A673 (cell line): ENCODE data around the gene CCDC85C. TPM values are rescaled to one million over a fixed set of nuclear protein-coding genes. Genes with fewer than 3 reads are reported as not detected.

Experiments
- BruUV-seq: library from RNA; stranded (reverse); fragments of 400-500 nt; replicated peaks from 2 replicates; lab custom pipeline; 2021; lab: Mats Ljungman, UMichigan
- CTCF ChIA-PET: fragments of 300-600 bp; sonication (Branson Sonifier 250); formaldehyde crosslinking; loops from one replicate; lab custom pipeline; 2022; ENCODE audit warnings: antibody characterized with exemption; lab: Charles Lee
- POLR2A ChIA-PET: fragments of 300-600 bp; sonication (Branson Sonifier 250); formaldehyde crosslinking; loops from one replicate; lab custom pipeline; 2022; ENCODE audit warnings: antibody characterized with exemption; ENCODE audit not compliant: low non-redundant PET; lab: Charles Lee
- DNase-seq: peaks from one replicate; pipeline ENCODE4 v3.0.0-alpha.2; 2015; ENCODE audit warnings: low spot score
- H3K27ac ChIP-seq: fragments of 200-600 bp; sonication (generic); 2 replicates; pipeline ENCODE4 v1.5.1; 2016; ENCODE audit warnings: mixed run types, low read depth, mild to moderate bottlenecking, mixed read lengths, antibody characterized with exemption, low read length; ENCODE audit not compliant: poor library complexity, severe bottlenecking
- H3K27me3 ChIP-seq: fragments of 200-600 bp; sonication (generic); replicated peaks from 2 replicates; pipeline ENCODE4 v1.6.1; 2017; ENCODE audit warnings: mixed run types, low read depth, mild to moderate bottlenecking, mixed read lengths, antibody characterized with exemption, low read length; ENCODE audit not compliant: insufficient read depth, poor library complexity
- H3K36me3 ChIP-seq: fragments of 200-600 bp; sonication (generic); 2 replicates; pipeline ENCODE4 v1.6.1; 2016; ENCODE audit warnings: mixed run types, mild to moderate bottlenecking, mixed read lengths, antibody characterized with exemption, low read length; ENCODE audit not compliant: insufficient read depth, poor library complexity, severe bottlenecking
- H3K4me1 ChIP-seq: fragments of 200-600 bp; sonication (generic); 2 replicates; pipeline ENCODE4 v1.6.1; 2017; ENCODE audit warnings: mixed run types, mild to moderate bottlenecking, mixed read lengths, antibody characterized with exemption, low read length; ENCODE audit not compliant: insufficient read depth, poor library complexity, severe bottlenecking
- H3K4me3 ChIP-seq: fragments of 200-600 bp; sonication (generic); 2 replicates; pipeline ENCODE4 v1.5.1; 2016; ENCODE audit warnings: low read depth, mixed run types, mild to moderate bottlenecking, mixed read lengths, low read length; ENCODE audit not compliant: poor library complexity, severe bottlenecking
- H3K9me3 ChIP-seq: fragments of 200-600 bp; sonication (generic); 2 replicates; pipeline ENCODE4 v1.6.1; 2016; ENCODE audit warnings: mixed run types, low read depth, mild to moderate bottlenecking, mixed read lengths, antibody characterized with exemption, low read length; ENCODE audit not compliant: poor library complexity, severe bottlenecking
- EZH2 ChIP-seq: fragments of 200-600 bp; sonication (generic); IDR thresholded peaks from 2 replicates; pipeline ENCODE4 v1.6.1; 2017; ENCODE audit warnings: borderline replicate concordance, low read depth, mild to moderate bottlenecking, mixed read lengths, antibody characterized with exemption, low read length; ENCODE audit not compliant: poor library complexity, severe bottlenecking
- intact Hi-C: fragments of 100-400 bp; cut with micrococcal nuclease; formaldehyde crosslinking; loops from one replicate; pipeline ENCODE4 v1.10.0; 2022; ENCODE audit not compliant: unreplicated experiment
- total RNA-seq: library from RNA; stranded (reverse); gene quantifications from 2 replicates; pipeline ENCODE4 v1.2.3, GENCODE V29; 2021
- TF ChIP-seq, protein P1 (sequence below): fragments of 300-800, 200-600 bp; sonication (generic); conservative IDR thresholded peaks from 2 replicates; pipeline ENCODE4 v1.5.1; 2017; ENCODE audit warnings: low read depth, mild to moderate bottlenecking, antibody characterized with exemption, low read length, moderate library complexity, mixed read lengths

Gene CCDC85C
- total RNA-seq, 1 experiment from 2014 or later, result 24.6 TPM

DNA sequence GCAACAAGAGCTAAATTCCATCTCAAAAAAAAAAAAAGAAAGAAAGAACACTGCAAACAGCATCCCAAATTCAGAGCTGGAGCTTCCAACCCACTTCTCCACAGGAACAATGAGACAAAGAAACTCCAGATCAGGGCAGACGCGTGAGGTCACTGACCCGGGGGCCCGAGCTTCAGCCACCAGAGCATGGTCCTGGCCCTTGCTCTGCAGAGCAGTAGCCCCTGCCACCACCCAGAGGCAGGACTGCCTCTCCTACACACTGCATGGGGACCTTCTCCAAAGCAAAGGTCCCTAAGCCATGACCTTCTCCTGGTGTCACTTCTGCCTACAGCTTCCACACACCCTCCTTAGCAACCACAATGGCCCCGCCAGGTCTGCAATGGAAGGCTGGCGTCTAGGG, 69.7 kb downstream of the CCDC85C start:
- no TSS peak for BruUV-seq
- DNase-seq, result no peak
- TF ChIP-seq, protein P1, sequence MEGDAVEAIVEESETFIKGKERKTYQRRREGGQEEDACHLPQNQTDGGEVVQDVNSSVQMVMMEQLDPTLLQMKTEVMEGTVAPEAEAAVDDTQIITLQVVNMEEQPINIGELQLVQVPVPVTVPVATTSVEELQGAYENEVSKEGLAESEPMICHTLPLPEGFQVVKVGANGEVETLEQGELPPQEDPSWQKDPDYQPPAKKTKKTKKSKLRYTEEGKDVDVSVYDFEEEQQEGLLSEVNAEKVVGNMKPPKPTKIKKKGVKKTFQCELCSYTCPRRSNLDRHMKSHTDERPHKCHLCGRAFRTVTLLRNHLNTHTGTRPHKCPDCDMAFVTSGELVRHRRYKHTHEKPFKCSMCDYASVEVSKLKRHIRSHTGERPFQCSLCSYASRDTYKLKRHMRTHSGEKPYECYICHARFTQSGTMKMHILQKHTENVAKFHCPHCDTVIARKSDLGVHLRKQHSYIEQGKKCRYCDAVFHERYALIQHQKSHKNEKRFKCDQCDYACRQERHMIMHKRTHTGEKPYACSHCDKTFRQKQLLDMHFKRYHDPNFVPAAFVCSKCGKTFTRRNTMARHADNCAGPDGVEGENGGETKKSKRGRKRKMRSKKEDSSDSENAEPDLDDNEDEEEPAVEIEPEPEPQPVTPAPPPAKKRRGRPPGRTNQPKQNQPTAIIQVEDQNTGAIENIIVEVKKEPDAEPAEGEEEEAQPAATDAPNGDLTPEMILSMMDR, result no peak
- TF ChIP-seq EZH2, result no peak
- Histone ChIP-seq H3K36me3 (no peaks in the 10 kb centered on the region), H3K27me3 (no peaks in the 10 kb centered on the region), H3K9me3 (no peaks in the 10 kb centered on the region), H3K4me3 (no peak overlapping the region), H3K4me1 (peaks cover 17% of the 10 kb centered on the region), H3K27ac (no peak overlapping the region)
- intact Hi-C loops, result no loop called here
- ChIA-PET CTCF (no interaction called here), POLR2A (no interaction called here)

- H3K9me3 ChIP-seq, result no peaks in the 10 kb centered on the region
- TF ChIP-seq, protein P1, result no peak
- no peak for TF ChIP-seq EZH2
- intact Hi-C loops, result no loop called here
- no TSS peak for BruUV-seq
- ChIA-PET POLR2A (no interaction called here), CTCF (interaction anchor here (0.6 kb wide), 1 partner anchor 40 kb away, joined by 3 read pairs; no protein-coding TSS in a partner anchor)
- no peak overlapping the region for H3K27ac ChIP-seq
- no peaks in the 10 kb centered on the region for H3K27me3 ChIP-seq
- H3K4me3 ChIP-seq, result no peak overlapping the region
- H3K36me3 ChIP-seq, result no peaks in the 10 kb centered on the region
- no peak for DNase-seq
- H3K4me1 ChIP-seq, result peaks cover 17% of the 10 kb centered on the region
These were observed 71.7 kb downstream of the CCDC85C start for GRCh38 chr14:99532310-99532709.

DNA sequence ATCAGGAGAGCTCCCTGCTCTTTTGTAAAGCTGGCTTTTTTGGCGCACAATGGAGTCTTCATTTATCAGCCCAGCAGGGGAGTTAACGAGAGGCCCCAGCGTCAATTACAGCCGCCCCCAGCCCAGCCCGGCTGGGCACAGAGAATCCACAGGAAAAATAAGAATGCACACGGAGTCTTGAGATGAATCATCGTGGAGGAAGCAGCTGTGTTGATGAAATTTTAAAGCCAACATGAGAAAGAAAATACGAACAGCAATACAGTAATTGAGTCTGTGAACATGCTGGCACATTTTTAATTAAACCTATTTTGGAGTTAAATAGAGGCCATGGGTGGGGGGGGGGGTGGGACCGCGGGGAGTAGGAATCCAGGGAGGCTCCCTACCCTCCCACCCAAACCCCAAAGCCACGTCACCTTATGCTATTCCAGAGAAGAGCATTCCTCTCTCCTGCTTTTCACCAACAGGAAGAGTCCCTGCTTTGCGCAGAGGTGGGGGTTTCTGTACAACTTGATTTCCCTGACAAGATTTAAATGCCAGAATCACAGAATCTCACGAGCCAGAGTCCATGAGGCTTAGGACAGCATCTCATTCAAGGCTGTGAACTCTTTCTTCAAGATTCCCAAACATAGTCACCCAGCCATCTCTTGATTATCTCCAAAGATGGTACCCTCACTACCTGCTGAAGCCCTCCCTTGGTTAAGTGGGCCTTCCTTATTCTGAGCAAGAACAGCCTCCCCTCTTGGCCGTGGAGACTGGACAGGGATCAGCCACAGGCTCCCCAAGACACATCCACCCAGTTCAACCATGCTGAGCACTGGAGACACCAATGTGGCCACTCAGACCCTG, 72.5 kb downstream of the CCDC85C start:
- Histone ChIP-seq H3K4me3 (no peak overlapping the region), H3K9me3 (no peaks in the 10 kb centered on the region), H3K36me3 (no peaks in the 10 kb centered on the region), H3K27me3 (no peaks in the 10 kb centered on the region), H3K4me1 (peaks cover 17% of the 10 kb centered on the region), H3K27ac (peak overlapping the region; percentile 53)
- peak; percentile 90 for DNase-seq
- POLR2A ChIA-PET, result no interaction called here
- intact Hi-C loops, result loop anchor here (2.0 kb wide), 1 partner anchor 73 kb away; the partner anchor contains the start of gene CCDC85C
- no TSS peak for BruUV-seq
- CTCF ChIA-PET, result no interaction called here
- TF ChIP-seq, protein P1, result no peak
- TF ChIP-seq EZH2, result no peak
